ENCODE data around the gene MYCN. TPM values are rescaled to one million over a fixed set of nuclear protein-coding genes. Genes with fewer than 3 reads are reported as not detected.
"Not testable (repeated sequence)": the region's sequence is repeated elsewhere in the genome, so short reads cannot be mapped to it uniquely, and the experiment has no call there.

Gene MYCN
- polyA plus RNA-seq, 1 donor: 5.5 TPM

DNA sequence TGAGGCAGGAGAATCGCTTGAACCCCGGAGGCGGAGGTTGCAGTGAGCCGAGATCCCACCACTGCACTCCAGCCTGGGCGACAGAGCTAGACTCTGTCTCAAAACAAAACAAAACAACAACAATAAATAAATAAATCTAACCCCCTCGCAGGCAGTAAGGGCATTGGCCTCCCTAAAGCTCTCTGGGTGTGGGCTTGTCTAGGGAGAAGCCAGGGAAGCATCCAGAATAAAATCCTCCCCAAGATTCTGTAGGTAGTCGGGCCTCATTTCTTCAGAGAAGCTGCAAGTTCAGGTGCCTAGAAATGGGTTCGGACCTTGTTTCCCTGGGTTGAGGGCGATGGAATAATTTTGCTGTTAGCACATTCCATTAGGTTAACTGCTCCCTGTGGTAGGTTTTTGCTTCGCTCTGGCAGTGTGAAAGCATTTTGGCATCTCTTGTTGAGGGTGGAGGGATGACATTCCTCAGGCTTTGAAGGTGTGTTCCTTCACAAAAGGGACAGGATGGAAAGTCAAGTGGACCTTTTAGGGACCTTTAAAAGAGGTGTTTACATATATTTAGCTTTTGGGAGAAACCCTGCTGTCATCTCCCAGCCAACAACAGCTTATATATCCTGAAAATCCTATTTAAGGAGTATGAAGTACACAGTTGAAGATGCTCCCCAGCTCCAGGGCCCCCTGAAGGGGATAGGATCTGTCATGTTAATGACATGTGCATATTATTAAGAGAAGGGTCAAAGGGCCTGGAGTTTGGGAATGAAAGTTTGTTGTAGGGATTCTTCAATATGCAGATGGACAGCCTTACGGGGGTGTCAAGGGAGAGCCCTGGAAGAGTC is 17.7 kb downstream of the MYCN start:
- DNase-seq (ENCODE audit: low read depth): no peak

- DNase-seq (ENCODE audit: low read depth): no peak
These were observed 19.2 kb downstream of the MYCN start for GRCh38 chr2:15959331-15960153.

DNA sequence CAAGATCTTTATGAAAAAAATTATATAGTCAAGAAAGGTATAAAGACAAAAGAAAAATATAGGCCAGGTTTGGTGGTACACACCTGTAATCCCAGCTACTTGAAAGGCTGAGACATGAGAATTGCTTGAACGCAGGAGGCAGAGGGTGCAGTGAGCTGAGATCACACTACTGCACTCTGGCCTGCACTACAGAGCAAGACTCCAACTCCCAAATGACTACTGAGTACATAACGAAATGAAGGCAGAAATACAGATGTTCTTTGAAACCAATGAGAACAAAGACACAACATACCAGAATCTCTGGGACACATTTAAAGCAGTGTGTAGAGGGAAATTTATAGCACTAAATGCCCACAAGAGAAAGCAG is 19.8 kb downstream of the MYCN start:
- DNase-seq (ENCODE audit: low read depth): not testable (repeated sequence)

DNA sequence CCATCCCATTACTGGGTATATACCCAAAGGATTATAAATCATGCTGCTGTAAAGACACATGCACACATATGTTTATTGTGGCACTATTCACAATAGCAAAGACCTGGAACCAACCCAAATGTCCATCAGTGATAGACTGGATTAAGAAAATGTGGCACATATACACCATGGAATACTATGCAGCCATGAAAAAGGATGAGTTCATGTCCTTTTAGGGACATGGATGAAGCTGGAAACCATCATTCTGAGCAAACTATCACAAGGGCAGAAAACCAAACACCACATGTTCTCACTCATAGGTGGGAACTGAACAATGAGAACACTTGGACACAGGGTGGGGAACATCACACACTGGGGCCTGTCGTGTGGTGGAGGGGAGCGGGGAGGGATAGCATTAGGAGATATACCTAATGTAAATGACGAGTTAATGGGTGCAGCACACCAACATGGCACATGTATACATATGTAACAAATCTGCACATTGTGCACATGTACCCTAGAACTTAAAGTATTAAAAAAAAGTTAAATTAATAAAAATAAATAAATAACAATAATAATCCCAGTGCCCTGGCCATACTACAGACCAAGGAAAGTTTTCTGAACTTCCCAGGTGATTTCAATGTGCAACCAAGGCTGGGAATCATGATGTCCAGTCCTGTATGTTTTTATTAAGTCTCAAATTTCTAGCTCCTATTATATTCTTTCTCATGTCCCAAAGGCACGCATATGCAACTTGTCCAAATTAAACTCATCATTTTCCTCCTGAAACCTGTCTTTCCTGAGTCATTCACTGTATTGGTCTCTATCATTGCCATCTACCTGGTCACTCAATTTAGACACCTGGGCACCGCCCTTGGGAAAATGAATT is 23.0 kb downstream of the MYCN start:
- DNase-seq (ENCODE audit: low read depth): not testable (repeated sequence)

- no peak for DNase-seq (ENCODE audit: low read depth)
These were observed 23.8 kb downstream of the MYCN start for GRCh38 chr2:15963977-15964670.

DNA sequence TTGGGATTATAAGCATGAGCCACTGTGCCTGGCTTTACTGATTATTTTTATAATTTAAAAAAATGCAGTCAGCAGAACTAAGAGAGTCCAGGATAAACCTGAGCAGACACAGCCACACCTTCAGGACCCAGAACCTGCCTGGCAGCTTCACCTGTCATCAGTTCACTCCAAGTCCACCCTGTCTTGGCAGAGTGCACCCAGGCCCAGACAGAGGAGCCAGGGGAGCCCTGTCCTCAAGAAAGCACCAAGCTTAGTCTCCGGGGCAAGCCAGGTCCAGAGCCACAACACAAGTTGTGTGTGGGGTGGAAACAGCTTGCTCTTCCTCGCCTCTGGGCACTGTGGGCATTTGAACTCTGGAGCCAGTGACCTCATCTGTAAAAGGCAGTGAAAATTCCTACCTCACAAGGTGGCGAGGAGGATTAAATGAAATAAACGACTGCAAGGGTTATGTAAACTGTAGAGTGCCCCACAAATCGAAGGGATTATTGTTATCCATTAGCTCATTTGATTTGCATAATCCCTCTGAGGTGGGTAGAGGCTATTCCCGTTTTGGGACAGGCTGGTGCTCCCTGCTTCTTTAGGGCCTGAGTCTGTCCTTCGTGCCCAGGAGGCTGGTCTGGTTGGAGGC is 24.7 kb downstream of the MYCN start:
- no peak for DNase-seq (ENCODE audit: low read depth)

DNA sequence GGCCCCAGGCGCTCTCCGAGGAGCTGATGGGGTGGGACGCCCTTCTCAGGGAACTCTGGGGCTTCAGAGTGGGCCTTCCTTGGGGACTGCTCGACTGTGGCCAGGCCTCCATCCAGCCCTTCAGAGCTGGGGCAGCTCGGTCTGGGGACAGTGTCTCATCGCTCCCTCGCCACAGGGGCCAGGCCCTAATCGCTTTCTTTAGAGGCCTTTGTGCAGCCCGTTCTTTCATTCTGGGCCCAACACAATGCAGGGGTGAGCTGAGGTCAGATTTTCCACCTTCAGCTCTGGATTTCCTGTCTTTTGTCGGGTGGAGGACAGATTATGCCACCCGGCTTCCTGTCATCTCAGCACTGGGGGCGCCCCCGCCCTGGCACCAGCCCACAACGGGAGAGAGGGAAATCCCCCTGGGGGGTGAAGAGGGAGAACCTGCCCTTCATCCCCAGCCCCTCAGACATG is 25.2 kb downstream of the MYCN start:
- no peak for DNase-seq (ENCODE audit: low read depth)

- DNase-seq (ENCODE audit: low read depth): no peak
These were observed 27.3 kb downstream of the MYCN start for GRCh38 chr2:15967415-15968279.

- no peak for DNase-seq (ENCODE audit: low read depth)
These were observed 28.2 kb downstream of the MYCN start for GRCh38 chr2:15968280-15969178.

GRCh38 chr2:15969214-15969613 is 28.9 kb downstream of the MYCN start:
- no peak for DNase-seq (ENCODE audit: low read depth)

DNA sequence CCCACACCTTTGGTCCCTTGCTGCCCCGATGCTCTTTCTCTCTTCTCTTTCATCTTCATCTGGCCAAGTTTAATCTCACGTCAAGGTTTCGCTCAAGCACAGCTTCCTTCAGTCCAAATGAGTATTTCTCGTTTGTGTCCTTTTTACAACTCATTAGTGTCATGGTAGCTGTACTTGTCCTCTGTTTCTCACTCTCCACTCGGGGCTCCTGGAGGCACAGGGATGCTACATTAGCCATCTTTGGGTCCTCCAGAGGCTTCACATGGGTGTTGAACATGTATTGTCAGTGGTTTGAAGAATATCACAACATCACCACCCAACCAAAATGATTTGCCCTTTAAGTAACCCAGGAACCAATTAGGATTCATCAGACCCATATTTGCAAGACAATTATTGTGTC is 30.4 kb downstream of the MYCN start:
- no peak for DNase-seq (ENCODE audit: low read depth)

- DNase-seq (ENCODE audit: low read depth): no peak
These were observed 31.0 kb downstream of the MYCN start for GRCh38 chr2:15971351-15971750.

- no peak for DNase-seq (ENCODE audit: low read depth)
These were observed 31.6 kb downstream of the MYCN start for GRCh38 chr2:15971831-15972522.

- no peak for DNase-seq (ENCODE audit: low read depth)
These were observed 33.4 kb downstream of the MYCN start for GRCh38 chr2:15973481-15974401.

DNA sequence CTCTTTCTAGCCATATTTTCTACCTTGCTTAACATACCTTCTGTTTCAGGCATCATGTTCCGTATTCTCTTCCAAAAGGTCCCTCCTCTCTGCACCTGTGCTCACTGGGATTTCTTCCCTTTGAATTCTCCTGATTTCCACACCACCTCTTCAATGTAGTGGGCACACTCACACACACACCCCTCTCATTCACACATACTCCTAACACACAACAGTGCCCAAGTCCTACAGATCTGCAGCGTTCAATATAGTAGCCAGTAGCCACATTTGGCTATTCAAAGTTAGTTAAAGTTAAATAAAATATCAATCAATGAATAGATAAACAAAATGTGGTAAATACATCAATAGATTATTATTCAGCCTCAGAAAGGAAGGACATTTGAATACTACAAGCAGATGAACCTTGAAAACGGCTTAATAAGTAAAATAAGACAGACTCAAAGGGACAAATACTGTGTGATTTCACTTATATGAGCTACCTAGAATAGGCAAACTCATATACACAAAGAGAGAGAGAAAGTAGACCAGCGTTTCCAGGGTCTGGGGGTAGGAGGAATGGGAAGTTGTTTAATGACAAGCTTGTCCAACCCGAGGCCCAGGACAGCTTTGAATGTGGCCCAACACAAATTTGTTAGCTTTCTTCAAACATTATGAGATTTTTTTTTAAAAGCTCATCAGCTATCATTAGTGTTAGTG is 34.4 kb downstream of the MYCN start:
- no peak for DNase-seq (ENCODE audit: low read depth)

DNA sequence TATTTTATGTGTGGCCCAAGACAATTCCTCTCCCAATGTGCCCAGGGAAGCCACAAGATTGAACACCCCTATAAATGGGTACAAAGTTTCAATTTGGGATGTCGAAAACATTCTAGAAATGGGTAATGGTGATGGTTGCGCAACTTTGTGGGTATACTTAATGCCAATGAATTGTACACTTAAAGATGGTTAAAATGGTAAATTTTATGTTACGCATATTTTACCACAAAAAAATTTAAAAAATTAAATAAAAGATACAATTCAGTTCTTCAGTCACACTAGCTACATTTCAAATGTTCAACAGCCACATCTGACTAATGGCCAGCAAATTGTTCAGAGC is 34.9 kb downstream of the MYCN start:
- no peak for DNase-seq (ENCODE audit: low read depth)

GRCh38 chr2:15975676-15976075 is 35.3 kb downstream of the MYCN start:
- DNase-seq (ENCODE audit: low read depth): no peak

Measured in forelimb muscle (tissue), 1 donor.